ENCODE data around the gene SUGP1. TPM values are rescaled to one million over a fixed set of nuclear protein-coding genes. Genes with fewer than 3 reads are reported as not detected.

SUGP1 gene
- total RNA-seq, 4 donors from 2014 or later: 16.1 to 40.2 (median 39.0) TPM

DNA sequence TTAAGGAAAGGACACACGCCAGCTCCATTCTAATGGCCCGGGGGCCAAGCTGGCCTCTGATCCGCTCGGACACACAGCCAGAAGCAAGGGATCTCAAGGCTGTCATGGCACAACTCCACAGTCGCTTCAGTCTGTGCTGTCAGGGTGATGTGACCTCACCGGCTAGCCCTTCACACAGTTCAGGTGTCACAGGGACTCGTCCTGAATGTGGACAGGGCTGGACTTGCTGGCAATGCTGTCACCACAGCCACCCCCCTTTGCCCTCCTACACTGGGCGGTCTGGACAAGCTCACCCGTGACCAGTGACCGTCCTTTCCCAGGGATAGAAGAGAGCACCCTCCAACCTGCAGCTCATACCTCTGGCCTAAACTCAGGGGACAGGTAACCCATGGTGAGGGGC lies 15.2 kb downstream of the SUGP1 start:
- H3K4me3 ChIP-seq (ENCODE audit: low read depth, poor library complexity, severe bottlenecking): no peak overlapping the region
- 94 to 97% methylated on average over 9 to 10 of the region's 10 CpGs for WGBS, 2 donors
- TF ChIP-seq, protein P1, sequence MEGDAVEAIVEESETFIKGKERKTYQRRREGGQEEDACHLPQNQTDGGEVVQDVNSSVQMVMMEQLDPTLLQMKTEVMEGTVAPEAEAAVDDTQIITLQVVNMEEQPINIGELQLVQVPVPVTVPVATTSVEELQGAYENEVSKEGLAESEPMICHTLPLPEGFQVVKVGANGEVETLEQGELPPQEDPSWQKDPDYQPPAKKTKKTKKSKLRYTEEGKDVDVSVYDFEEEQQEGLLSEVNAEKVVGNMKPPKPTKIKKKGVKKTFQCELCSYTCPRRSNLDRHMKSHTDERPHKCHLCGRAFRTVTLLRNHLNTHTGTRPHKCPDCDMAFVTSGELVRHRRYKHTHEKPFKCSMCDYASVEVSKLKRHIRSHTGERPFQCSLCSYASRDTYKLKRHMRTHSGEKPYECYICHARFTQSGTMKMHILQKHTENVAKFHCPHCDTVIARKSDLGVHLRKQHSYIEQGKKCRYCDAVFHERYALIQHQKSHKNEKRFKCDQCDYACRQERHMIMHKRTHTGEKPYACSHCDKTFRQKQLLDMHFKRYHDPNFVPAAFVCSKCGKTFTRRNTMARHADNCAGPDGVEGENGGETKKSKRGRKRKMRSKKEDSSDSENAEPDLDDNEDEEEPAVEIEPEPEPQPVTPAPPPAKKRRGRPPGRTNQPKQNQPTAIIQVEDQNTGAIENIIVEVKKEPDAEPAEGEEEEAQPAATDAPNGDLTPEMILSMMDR (IDR thresholded peaks at IDR 0.05): no peak
- no peak for TF ChIP-seq POLR2A (IDR thresholded peaks at IDR 0.05)
- no peak for DNase-seq (ENCODE audit: low spot score in 2 of 2)
- intact Hi-C loops (cut with DNase I; ENCODE audit: low total_unique reads): no loop called here

GRCh38 chr19:19304186-19304965 lies 15.9 kb downstream of the SUGP1 start:
- WGBS, 2 donors: 86 to 90% methylated on average over 13 of the region's 14 CpGs
- no peak for DNase-seq (ENCODE audit: low spot score in 2 of 2)
- intact Hi-C loops (cut with DNase I; ENCODE audit: low total_unique reads): no loop called here
- no peak for TF ChIP-seq POLR2A (IDR thresholded peaks at IDR 0.05)
- TF ChIP-seq, protein P1 (IDR thresholded peaks at IDR 0.05): no peak
- no peak overlapping the region for H3K4me3 ChIP-seq (ENCODE audit: low read depth, poor library complexity, severe bottlenecking)

DNA sequence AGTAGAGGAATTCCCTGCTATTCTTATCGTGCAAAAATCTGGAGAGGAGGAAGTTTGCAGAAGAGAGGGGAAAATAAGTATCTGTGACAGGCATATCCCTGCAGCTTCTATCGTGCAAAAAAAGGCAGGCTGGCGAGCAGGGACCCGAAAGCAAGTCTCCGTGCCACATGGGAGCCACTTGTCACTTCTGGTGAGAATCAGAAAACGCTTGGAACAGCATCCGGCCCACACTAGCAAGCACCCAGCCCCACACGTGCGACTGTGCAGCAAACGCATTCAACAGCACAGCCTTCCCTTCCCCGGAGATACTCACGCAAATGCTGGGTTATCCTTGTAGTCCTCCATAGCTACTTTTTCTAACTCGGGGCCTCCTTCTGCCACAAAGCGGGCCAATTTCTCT lies 16.9 kb downstream of the SUGP1 start:
- no peak for TF ChIP-seq POLR2A (IDR thresholded peaks at IDR 0.05)
- TF ChIP-seq, protein P1 (IDR thresholded peaks at IDR 0.05): no peak
- 94 to 98% methylated on average over 14 of the region's 14 CpGs for WGBS, 2 donors
- H3K4me3 ChIP-seq (ENCODE audit: low read depth, poor library complexity, severe bottlenecking): no peak overlapping the region
- no peak for DNase-seq (ENCODE audit: low spot score in 2 of 2)
- intact Hi-C loops (cut with DNase I; ENCODE audit: low total_unique reads): no loop called here

DNA sequence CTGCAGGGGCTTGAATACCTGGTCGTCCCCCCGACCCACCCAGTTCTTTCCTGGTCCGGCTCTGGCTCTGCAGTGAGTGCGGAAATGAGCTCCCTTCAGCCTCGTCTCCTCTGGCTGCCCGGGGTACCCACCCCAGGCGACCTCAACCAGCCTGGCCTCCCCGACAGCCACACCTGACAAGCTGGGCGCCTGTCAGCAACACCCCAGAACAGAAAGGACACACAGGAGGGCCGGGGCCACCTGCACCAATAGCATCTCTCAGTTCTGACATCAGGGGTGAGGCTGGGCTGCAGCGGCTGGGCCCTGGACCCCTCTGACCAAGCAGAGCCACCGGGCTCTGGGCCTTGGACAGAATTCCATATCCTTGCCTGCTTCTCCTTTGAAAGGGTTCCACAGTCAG lies 19.7 kb downstream of the SUGP1 start:
- intact Hi-C loops (cut with DNase I; ENCODE audit: low total_unique reads): no loop called here
- TF ChIP-seq, protein P1 (IDR thresholded peaks at IDR 0.05): no peak
- no peak for TF ChIP-seq POLR2A (IDR thresholded peaks at IDR 0.05)
- no peak overlapping the region for H3K4me3 ChIP-seq (ENCODE audit: low read depth, poor library complexity, severe bottlenecking)
- DNase-seq (ENCODE audit: low spot score in 2 of 2): no peak
- 95 to 98% methylated on average over 12 of the region's 12 CpGs for WGBS, 2 donors

- no peak for DNase-seq (ENCODE audit: low spot score in 2 of 2)
- no peak overlapping the region for H3K4me3 ChIP-seq (ENCODE audit: low read depth, poor library complexity, severe bottlenecking)
- WGBS, 2 donors: 62 to 66% methylated on average over 9 of the region's 9 CpGs
- intact Hi-C loops (cut with DNase I; ENCODE audit: low total_unique reads): no loop called here
- TF ChIP-seq, protein P1 (IDR thresholded peaks at IDR 0.05): no peak
- TF ChIP-seq POLR2A (IDR thresholded peaks at IDR 0.05): no peak
Measured at GRCh38 chr19:19297759-19298158, 22.6 kb downstream of the SUGP1 start.
